Embryonic facial prominence (tissue), 1 donor: ENCODE data around the gene DYSF.

ENCODE experiments used
- DNase-seq: peaks from one replicate; pipeline ENCODE4 v3.0.0-alpha.2; 2016; ENCODE audit errors: extremely low spot score

Gene DYSF

DNA sequence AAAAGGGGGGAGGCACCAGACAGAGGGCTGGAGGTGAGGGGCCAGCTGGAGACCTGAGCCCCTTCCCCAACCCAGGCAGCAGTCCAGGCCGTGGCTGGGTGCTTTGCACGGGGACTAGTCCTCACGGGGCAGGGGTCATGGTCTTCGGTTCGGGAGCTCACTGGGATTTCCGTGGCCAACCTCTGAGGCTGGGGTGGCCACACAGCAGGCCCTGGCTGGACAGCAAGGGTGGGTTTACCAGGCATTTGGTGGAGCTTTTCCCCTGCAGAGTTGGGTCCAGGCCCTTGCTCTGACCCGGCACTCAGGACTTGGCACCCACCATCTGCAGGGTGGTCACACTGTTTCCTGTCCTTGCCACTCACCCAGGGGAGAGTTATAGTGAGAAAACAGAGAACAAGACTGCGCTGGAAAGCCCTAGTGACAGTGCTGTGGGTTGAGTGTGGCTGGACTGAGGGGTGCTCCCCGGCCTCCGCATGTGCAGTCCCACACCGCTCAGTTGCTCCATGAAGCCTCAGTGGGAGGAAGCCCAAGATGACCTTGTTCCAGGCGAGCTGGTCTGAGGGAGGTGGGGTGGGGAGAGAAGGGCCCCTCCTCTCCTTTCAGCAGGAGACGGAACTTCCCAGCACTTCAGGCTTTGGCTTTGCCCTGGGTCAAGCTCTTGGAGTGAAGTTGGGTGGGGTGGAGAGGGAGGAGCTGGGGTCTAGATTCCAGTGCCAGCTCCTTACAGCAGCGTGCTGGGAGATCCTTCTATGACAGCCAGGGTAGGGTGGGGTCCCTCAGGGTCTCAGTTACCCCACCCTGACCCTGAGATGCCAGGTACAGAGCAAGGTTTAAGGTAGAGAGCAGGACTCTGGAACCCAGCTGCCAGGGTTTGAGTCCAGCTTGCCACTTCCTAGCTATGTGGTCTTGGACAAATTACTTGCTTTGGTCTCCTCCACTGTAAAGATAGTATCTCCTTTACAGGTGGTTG is 219.8 kb downstream of the DYSF start:
- no peak for DNase-seq

DNA sequence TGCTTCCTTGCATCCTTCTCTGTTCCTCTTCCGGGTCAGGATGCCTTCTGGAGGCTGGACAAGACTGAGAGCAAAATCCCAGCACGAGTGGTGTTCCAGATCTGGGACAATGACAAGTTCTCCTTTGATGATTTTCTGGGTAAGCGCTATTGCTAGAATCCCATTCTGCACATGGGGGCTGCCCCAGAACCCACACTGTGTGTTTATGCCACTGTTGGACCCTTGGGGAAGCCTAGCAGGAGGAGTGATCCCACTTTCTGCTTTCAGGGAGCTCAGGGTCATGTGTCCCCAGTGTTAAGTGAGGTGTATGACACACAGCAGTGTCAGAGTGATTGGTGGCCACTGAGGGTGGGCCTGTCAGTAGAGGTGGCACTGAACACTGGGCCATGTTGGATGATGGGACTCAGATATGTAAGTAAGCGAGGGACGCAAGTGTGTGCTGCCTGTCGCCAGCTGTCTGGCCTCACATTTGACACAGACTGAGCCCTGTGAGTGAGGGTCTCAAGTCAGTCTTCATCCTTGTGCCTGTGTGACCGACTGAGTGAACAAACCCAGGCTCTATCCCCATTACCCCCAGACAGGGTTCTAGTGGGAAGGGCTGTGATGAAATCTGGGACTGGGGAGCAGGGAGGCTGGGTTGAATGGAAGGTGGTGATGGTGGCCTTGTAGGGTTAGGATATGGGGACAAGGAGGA is 220.9 kb downstream of the DYSF start:
- no peak for DNase-seq

GRCh38 chr2:71675296-71675695 is 221.9 kb downstream of the DYSF start:
- no peak for DNase-seq

DNA sequence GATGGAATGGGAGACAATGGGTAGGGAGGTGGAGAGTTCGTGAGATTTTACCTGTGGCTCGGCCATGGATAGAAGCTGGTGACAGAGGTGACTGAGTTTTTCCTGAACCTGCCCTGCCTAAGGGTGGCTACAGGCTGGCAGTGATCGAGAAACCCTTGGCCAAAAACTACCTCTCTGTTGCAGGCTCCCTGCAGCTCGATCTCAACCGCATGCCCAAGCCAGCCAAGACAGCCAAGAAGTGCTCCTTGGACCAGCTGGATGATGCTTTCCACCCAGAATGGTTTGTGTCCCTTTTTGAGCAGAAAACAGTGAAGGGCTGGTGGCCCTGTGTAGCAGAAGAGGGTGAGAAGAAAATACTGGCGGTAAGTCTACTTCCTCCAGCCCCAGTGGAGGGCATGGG is 225.5 kb downstream of the DYSF start:
- DNase-seq, result no peak

DNA sequence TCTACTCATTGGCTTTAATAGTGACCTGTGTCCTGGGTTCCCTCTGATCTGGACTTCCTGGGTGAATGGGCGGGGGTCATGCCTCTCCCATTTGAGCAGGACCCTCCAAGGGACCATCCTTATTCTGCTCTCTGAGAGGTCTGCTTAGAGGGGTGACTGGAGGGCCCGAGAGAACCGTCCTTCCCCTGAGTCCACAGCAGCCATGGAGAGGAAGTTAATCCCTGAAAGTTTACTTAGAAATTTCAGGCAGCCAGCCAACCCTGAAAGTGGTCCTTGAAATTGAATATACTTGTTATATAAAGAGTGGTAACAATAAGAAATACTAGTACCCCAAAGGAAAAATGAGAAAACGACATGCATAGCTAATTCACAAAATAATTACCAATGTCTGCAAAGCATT is 226.1 kb downstream of the DYSF start:
- no peak for DNase-seq

- no peak for DNase-seq
Measured at GRCh38 chr2:71680925-71681324, 227.6 kb downstream of the DYSF start.

- DNase-seq, result no peak
Measured at GRCh38 chr2:71681626-71682025, 228.3 kb downstream of the DYSF start.

GRCh38 chr2:71682341-71682740 is 229.0 kb downstream of the DYSF start:
- no peak for DNase-seq

DNA sequence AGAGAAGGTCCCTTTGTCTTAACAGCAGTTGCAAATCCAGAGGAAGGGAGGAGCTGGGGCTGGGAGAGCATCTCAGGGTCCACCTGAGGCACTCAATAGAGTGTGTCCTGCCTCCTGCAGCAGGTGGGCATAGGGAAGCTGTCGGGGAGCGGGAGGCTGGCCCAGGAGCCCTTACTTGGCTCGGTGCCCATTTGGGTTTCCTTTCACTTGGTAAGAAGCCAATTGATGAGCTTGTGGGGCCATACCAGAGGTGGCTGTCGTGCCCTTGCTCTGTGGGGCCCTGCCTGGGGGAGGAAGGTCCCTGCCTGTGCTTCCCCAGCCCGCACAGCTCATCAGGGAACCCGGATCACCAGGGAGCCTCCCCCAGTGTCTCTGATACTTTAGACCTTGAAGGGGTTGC is 229.7 kb downstream of the DYSF start:
- no peak for DNase-seq

DNA sequence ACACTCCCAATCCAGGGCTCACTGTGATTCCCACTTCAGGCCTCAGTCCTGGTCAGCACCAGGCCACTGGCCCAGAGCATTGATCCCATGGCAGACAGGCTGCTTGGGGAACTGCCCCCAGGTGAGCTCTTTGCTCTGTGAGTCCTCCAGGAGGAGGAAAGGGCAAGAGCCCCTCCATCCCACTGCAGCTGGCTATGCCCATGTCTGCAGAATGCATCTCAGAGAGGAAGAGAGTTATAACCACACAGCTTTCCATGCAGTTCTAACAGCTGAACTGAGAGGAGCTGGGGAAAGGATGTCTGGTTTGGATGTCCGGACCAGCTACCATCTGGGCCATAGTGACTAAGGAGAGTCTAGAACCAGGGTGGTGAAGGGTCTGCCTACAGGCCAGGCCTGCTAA is 230.3 kb downstream of the DYSF start:
- no peak for DNase-seq

DNA sequence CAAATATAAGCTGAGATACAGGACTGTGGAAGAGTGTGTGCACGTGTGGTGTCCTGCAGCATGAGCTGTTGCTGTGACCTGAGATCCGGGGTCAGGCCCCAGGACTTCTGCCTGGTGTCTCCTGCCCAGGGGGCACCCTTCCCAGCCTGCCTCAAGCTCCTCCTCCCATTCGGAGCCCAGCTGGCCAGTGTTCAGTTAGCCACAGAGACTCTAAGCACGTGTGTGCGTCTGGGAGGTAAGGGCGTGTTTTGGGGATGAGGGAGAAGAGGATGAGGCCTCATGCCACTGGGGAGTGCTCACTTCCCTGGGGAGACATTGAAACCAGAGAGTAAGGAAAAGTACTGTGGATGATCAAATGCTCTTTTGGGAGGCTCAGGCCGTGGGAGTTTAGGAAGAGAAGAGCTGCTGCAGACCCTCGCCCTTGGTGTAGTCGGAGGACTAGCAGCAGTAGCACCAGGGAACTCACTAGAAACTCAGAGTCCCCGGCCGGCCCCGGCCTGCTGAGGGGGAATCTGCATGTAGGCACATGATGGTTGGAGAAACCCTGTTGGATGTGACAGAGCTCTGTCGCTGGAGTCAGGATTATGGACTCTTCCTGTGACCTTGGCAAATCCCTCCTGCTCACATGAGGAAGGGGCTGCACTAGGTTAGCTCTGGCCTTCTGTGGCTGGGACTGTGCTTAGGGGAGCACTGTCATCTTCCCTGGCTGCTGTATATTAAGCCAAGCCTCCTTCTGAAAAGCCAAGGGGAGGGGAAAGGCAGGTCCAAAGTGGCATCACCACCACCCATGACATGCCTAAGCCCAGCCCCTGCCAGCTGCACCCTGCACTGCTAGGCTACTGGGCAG is 231.1 kb downstream of the DYSF start:
- no peak for DNase-seq

- no peak for DNase-seq
Measured at GRCh38 chr2:71685073-71685848, 231.9 kb downstream of the DYSF start.

DNA sequence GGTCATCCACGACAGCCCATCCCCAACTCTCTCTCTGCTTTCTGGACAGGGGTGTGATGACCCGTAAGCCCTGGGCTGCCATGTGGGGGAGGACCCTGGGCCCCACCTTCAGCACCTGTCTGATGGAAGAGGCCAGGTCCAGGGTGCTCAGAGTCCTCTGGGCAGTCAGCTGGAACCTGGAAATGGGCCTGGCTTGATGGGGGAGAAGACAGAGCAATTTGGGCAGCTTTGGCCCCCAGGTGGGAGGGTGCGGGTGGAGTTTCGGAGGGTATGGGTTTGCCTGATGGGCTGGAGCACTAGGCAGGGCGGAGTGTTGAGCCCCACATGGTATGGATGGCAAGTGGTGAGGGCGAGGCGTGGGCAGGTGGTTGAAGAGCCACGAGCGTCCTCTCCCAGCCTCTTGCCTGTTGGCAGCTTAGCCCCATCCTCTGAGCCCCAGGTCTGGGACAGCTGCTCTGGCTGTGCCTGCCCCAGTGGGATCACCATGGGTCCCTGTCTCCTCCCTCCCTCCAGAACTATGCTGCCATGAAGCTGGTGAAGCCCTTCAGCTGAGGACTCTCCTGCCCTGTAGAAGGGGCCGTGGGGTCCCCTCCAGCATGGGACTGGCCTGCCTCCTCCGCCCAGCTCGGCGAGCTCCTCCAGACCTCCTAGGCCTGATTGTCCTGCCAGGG is 232.7 kb downstream of the DYSF start:
- no peak for DNase-seq

DNA sequence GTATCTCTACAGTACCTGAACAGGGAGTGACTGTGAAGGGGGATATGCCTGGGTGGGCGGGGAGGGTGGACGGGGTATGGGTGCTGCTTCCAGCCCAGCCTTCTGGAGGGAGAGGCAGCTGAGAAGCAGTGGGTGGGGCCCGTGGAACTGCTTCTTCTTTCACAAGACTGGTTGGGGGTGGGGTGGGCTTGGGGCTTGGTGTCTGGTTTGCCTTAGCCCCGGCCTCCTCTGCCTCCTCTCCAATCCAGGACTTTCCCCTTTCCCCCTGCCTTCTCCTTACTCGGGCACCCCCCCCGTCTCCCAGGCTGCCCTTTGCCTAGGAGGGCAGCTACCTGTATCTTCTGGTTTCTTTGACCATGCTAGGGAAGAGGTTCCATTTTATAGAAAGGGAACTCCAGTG is 233.4 kb downstream of the DYSF start:
- DNase-seq, result no peak

- no peak for DNase-seq
Measured at GRCh38 chr2:71687412-71687811, 234.1 kb downstream of the DYSF start.

DNA sequence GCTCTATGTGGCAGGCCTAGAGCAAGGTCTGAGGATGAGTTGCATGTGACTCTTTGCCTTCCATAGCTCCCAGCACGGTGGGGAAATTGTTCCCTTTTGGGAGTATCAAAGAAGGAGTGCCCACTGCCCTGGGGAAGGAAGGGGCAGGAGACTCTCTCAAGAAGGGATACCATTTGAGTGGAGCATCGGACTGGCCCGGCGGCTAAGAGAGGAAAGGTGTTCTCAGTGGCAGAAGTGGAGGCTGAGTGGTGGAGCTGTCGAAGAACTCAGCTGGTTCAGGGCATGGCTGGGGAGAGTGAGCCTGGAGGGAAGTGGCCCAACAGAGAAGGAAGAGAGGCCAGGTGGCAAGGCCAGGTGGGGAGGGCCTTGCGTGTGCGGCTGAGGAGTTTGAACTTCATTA is 235.2 kb downstream of the DYSF start:
- DNase-seq, result no peak

- no peak for DNase-seq
Measured at GRCh38 chr2:71689393-71689792, 236.0 kb downstream of the DYSF start.

DNA sequence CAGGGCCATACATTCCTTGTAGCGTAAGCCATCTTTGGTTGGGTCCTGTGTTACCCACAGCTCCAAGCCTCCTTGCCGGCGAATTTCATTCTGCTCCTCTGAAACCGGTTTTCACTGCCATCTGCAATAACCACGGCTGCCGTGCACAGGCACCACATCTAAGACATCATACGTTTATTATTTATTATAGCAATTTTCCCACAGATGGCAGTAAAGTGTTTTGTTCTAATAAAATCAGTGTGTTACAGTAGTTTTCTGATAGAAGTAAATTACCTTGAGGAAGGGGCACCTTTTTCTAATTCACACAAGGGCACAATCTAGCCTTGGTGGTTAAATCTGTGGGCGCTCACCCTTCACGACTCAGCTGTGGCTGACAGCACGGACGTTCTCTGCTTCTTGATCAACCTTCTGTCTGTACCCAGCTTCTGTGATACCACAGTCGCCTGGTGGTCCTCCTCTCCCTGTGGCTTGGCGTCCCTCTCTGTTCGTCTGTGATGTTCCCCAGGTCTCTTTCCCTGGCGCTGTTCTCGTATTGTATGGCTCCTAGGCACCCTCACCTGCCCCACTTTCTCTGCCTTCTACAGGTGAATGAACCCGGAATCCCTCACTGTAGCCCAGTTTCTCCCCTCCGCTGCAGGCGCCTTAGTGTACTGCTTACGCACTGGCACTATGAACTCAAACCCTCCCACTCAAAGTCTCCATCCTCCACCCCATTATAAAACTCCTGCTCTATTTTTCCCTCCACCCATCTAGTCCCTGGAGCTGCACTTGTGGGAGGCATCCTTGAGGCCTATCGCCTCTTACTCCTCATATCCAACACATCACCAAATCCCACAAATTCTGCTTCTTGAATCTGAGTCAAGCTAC is 236.8 kb downstream of the DYSF start:
- DNase-seq, result no peak

- no peak for DNase-seq
Measured at GRCh38 chr2:71690876-71691475, 237.6 kb downstream of the DYSF start.
